ENCODE data around the gene LRRC4. TPM values are rescaled to one million over a fixed set of nuclear protein-coding genes. Genes with fewer than 3 reads are reported as not detected.

The LRRC4 gene
- total RNA-seq, 2 donors from 2014 or later: 0.17 to 1.9 TPM

- H3K36me3 ChIP-seq: no peaks in the 10 kb centered on the region
- no peak overlapping the region for H3K4me3 ChIP-seq
- H3K4me1 ChIP-seq: no peaks in the 10 kb centered on the region
- intact Hi-C loops (cut with DNase I): no loop called here
- no peak overlapping the region for H3K9ac ChIP-seq (ENCODE audit: low read depth in 2 of 2, low read length in 2 of 2)
- H3K27ac ChIP-seq: no peak overlapping the region
- H3K27me3 ChIP-seq: no peaks in the 10 kb centered on the region
- TF ChIP-seq CTCF (IDR thresholded peaks at IDR 0.05): no peak
- no peak for DNase-seq
- H3K9me3 ChIP-seq: no peaks in the 10 kb centered on the region
Measured at GRCh38 chr7:128021366-128021765, 9.9 kb downstream of the LRRC4 start.

- H3K4me1 ChIP-seq: no peaks in the 10 kb centered on the region
- TF ChIP-seq CTCF (IDR thresholded peaks at IDR 0.05): no peak
- H3K9ac ChIP-seq (ENCODE audit: low read depth in 2 of 2, low read length in 2 of 2): no peak overlapping the region
- no peak for DNase-seq
- no peak overlapping the region for H3K27ac ChIP-seq
- no peak overlapping the region for H3K4me3 ChIP-seq
- no peaks in the 10 kb centered on the region for H3K9me3 ChIP-seq
- H3K36me3 ChIP-seq: no peaks in the 10 kb centered on the region
- no peaks in the 10 kb centered on the region for H3K27me3 ChIP-seq
- intact Hi-C loops (cut with DNase I): no loop called here
Measured at GRCh38 chr7:128020159-128020558, 11.1 kb downstream of the LRRC4 start.

- no peak overlapping the region for H3K4me3 ChIP-seq
- no peaks in the 10 kb centered on the region for H3K36me3 ChIP-seq
- H3K27ac ChIP-seq: no peak overlapping the region
- no peaks in the 10 kb centered on the region for H3K9me3 ChIP-seq
- no peak overlapping the region for H3K9ac ChIP-seq (ENCODE audit: low read depth in 2 of 2, low read length in 2 of 2)
- intact Hi-C loops (cut with DNase I): loop anchor here (10.0 kb wide), 1 partner anchor 294 kb away; no protein-coding TSS in a partner anchor
- no peaks in the 10 kb centered on the region for H3K4me1 ChIP-seq
- no peak for TF ChIP-seq CTCF (IDR thresholded peaks at IDR 0.05)
- no peaks in the 10 kb centered on the region for H3K27me3 ChIP-seq
- DNase-seq: no peak
Measured at GRCh38 chr7:128019288-128019687, 11.9 kb downstream of the LRRC4 start.

- Histone ChIP-seq H3K27ac (no peak overlapping the region), H3K9me3 (no peaks in the 10 kb centered on the region), H3K4me3 (no peak overlapping the region), H3K4me1 (no peaks in the 10 kb centered on the region), H3K36me3 (no peaks in the 10 kb centered on the region), H3K9ac (ENCODE audit: low read depth in 2 of 2, low read length in 2 of 2) (no peak overlapping the region), H3K27me3 (no peaks in the 10 kb centered on the region)
- intact Hi-C loops (cut with DNase I): loop anchor here (10.0 kb wide), 1 partner anchor 293 kb away; no protein-coding TSS in a partner anchor
- DNase-seq: no peak
- no peak for TF ChIP-seq CTCF (IDR thresholded peaks at IDR 0.05)
Measured at GRCh38 chr7:128017862-128018845, 13.1 kb downstream of the LRRC4 start.

GRCh38 chr7:128017460-128017859, 13.8 kb downstream of the LRRC4 start:
- Histone ChIP-seq H3K9ac (ENCODE audit: low read depth in 2 of 2, low read length in 2 of 2) (no peak overlapping the region), H3K4me3 (no peak overlapping the region), H3K9me3 (no peaks in the 10 kb centered on the region), H3K4me1 (no peaks in the 10 kb centered on the region), H3K27me3 (no peaks in the 10 kb centered on the region), H3K27ac (no peak overlapping the region), H3K36me3 (no peaks in the 10 kb centered on the region)
- DNase-seq: no peak
- intact Hi-C loops (cut with DNase I): loop anchor here (10.0 kb wide), 1 partner anchor 293 kb away; no protein-coding TSS in a partner anchor
- no peak for TF ChIP-seq CTCF (IDR thresholded peaks at IDR 0.05)

All from colonic mucosa (tissue), 4 donors.